Adipose tissue (tissue), 3 donors: ENCODE measurements around the gene MYO1C. TPM values are rescaled to one million over a fixed set of nuclear protein-coding genes. Genes with fewer than 3 reads are reported as not detected.
"Not testable (repeated sequence)": the region's sequence is repeated elsewhere in the genome, so short reads cannot be mapped to it uniquely, and the experiment has no call there.

Experiments
- H3K27ac ChIP-seq: one replicate; pipeline ENCODE4 v1.5.1; 2013; ENCODE audit warnings: low read depth, low read length
- WGBS, 3 donors: extraction: QIAGEN DNeasy Blood & Tissue Kit; methylation state at CpG; one replicate each; pipeline ENCODE4 v1.1.7; 2013; 5-methylcytosine and 5-hydroxymethylcytosine counted together
- polyA plus RNA-seq, 3 donors: library from polyadenylated mRNA; stranded (reverse); fragments of 200-250 nt; gene quantifications; one replicate each; pipeline ENCODE4 v1.2.3, GENCODE V29; 2013
- donor health status: healthy with polysubstance abuse.
- donor health status: Bipolar disorder and iron deficiency.
- donor health status: healthy.

Gene MYO1C, protein sequence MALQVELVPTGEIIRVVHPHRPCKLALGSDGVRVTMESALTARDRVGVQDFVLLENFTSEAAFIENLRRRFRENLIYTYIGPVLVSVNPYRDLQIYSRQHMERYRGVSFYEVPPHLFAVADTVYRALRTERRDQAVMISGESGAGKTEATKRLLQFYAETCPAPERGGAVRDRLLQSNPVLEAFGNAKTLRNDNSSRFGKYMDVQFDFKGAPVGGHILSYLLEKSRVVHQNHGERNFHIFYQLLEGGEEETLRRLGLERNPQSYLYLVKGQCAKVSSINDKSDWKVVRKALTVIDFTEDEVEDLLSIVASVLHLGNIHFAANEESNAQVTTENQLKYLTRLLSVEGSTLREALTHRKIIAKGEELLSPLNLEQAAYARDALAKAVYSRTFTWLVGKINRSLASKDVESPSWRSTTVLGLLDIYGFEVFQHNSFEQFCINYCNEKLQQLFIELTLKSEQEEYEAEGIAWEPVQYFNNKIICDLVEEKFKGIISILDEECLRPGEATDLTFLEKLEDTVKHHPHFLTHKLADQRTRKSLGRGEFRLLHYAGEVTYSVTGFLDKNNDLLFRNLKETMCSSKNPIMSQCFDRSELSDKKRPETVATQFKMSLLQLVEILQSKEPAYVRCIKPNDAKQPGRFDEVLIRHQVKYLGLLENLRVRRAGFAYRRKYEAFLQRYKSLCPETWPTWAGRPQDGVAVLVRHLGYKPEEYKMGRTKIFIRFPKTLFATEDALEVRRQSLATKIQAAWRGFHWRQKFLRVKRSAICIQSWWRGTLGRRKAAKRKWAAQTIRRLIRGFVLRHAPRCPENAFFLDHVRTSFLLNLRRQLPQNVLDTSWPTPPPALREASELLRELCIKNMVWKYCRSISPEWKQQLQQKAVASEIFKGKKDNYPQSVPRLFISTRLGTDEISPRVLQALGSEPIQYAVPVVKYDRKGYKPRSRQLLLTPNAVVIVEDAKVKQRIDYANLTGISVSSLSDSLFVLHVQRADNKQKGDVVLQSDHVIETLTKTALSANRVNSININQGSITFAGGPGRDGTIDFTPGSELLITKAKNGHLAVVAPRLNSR
- 100 to 1,000 TPM in 2 of 3 donors, 10 to 100 TPM in 1; 76.1 to 339 (median 135) TPM for polyA plus RNA-seq

DNA sequence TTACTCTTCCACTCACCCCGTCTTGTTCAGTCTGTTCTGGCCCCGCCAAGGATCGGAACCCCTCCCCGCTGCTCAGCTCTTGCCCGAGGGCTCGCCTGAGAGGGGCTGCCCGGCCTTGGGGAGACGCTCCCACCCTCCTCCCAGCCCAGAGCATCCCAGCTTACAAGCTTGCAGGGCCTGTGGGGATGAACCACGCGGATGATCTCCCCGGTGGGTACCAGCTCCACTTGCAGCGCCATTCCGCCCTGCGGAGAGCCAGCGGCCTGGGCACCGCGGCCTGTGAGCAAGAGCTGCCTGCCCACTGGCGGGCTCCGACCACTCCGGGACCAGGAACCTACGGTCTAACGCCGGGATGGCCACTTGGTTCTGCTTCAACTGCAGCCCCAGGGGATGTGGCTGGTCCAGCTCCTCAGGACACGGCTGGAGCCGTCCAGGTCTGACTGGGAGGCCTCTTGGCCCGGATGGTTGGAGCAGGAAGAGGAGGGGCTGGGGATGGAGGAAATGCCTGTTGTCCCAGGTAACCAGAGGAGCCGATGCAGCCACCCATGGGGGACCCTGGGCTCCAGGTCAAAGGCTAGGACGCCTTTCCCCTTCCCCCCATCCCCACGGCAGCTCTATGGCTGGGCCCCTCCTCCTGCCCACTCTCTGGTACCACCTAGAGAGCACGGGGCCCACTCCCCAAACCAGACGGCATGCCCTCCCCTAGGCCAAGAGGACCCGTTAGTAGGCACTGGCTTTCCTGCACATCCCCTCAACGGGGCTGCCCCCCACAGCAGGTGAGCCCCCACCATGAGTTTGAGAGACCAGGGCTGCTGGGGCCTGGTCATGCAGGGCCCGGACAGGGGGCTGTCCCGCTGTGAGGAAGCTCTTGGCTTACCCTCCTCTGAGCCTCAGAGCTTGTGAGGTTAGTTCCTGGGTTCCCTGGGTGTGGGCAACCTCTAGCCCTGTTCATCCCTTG lies at the start of gene MYO1C:
MYO1C (minus strand) TSS at position 438 of the 958 bp plus-strand sequence; CDS start at position 239, 199 bp downstream.
- WGBS, 3 donors: 41 to 60% (median 44%) methylated on average over 33 to 35 of the region's 35 CpGs
- peak within 1 kb of the TSS; percentile 34 for H3K27ac ChIP-seq

DNA sequence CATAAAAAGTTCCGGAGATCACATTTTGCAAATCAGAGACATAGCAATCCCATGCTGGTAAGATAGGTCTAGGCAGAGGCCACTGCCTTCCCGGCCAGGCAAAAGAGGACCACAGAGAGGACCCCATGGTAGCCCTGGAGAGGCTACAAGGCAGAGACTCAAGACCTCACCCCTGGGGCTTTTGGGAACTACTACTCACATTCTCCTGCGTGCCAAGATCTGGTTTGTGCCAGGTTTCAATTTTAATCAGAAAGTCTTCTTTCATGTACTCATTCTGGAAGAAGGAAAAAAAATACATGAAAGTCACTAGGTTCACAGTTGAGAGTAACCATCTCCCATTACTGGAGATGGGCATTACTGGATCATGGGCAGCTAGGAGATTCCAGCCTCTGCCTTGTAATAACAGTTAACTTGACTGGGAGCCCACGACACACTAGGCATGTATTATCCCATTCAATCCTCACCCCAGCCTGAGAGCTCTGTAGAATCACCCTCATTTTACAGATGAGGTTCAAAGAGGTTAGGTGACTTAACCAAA lies 49.0 kb upstream of the MYO1C start:
- WGBS, 3 donors: 85 to 91% (median 91%) methylated on average over 4 of the region's 4 CpGs
- no peak overlapping the region for H3K27ac ChIP-seq

DNA sequence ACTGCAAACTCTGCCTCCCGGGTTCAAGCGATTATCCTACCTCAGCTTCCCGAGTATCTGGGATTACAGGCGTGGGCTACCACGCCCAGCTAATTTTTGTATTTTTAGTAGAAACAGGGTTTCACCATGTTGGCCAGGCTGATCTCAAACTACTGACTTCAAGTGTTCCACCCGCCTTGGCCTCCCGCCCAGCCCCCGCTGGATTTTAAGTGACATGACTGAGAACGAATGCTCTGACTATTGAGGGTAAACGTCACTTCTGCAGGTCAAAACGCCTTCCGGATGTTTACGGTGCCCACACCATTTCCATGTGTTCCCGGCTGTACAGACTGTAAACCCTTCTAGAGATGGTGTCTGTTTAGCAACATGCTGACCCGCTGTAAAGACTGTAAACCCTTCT lies 47.3 kb upstream of the MYO1C start:
- no peak overlapping the region for H3K27ac ChIP-seq
- WGBS, 3 donors: 92 to 93% (median 93%) methylated on average over 15 of the region's 15 CpGs

DNA sequence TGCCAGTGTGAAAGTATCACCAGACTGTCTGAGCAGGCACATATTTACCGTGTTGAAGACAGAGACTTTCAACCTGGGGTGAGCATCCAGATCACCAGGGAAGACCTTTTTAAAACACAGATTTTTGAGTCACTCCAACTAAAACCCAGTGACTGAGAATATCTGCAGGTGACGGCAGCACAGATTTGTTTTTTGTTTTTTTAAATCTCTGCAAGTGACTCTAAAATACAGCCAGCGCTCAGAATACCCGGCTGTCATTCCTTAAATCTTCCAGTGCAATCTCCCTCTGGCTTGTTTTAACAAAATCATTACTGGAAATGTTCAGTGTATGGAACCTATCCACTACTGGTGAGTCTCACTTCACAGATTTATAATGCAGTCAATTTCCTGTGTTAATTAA lies 43.3 kb upstream of the MYO1C start:
- H3K27ac ChIP-seq: no peak overlapping the region
- 83 to 93% (median 89%) methylated on average over 4 of the region's 4 CpGs for WGBS, 3 donors

DNA sequence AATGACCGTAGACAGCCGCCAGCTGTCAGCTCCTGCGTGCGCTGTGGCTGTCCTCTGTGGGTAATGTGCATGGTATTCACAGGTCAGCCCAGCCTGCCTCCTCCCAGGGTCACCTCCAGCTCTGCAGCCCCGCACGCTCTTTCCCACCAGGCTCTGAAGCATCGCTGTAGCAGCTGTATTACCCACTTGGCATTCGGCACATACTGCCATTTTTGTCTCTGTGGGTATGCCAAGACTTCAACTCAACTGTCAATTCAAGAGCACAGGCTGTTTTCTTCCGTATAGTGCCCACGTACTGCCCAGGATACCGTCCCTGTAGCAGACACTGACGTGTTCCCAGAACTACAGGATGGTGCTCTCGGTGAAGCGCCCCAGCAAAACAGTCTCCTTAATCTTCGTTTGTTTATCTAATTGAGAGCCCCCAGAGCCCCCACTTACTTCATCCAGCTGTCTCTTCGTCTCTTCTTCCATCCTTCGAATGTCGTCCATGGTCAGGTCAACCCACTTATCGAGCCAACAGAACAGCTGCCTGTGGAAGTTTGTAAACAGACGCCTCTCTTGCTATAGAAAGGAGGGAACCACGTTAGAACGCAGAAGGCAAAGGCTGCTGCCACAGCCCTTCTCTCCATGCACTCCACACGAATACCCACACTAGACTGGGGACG lies 41.3 kb upstream of the MYO1C start:
- no peak overlapping the region for H3K27ac ChIP-seq
- WGBS, 3 donors: 92 to 93% (median 92%) methylated on average over 24 of the region's 24 CpGs

DNA sequence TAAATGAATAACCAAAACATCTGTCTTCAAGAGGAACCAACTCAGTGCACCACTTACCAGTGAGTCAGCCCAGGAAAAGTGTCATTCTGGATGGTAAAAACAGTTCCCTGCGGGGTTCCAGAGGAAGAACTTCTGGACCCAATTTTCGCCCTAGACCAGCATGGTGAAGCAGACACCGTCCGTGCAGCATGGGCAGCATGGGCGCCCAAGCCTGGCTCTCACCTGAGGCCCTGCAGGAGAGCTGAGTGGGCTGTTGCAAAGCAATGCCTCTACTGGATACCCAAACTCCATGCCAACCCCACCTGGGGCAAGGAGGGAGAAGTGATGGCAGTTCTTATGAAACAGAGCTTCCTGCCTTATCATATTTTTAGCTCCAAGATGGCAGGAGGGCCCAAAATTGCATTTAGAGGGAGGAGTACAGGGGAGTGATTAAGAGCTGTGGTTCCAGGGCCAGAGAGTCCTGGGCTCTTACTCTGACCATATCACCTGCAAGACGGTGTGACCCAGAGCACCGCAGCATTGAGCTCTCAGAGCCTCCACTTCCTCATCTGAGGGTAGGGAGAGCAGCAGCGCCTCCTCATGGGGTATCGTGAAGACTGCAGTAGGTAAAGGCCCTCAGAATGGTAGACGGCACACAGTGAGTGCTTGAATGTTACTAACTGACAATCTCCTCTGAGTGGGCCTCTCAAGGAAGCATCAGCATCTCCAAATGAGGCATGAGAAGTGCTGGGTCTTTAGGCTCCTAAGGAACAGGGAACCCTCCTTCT lies 40.5 kb upstream of the MYO1C start:
- H3K27ac ChIP-seq: no peak overlapping the region
- 79 to 84% (median 80%) methylated on average over 10 of the region's 10 CpGs for WGBS, 3 donors

DNA sequence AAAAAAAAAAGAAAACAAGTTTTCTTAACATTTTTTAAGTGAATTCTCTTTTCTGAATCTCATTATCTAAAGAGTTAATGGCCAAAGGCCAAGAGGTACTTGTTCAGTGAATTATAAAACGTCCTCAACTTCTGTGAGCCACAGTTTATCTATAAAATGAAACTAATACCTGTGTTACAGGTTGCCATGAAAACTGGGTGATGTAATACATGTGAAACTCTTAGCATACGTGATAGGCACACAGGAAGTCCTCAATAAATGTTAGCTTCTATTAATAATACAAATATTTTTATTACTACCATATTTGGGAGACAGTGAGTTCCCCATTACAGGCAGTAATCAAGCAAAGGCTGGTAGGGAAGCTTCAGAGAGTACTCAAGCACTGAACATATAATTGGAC lies 37.4 kb upstream of the MYO1C start:
- no peak overlapping the region for H3K27ac ChIP-seq
- 35 to 52% (median 42%) methylated on average over 2 of the region's 2 CpGs for whole genome bisulfite sequencing, 3 donors

DNA sequence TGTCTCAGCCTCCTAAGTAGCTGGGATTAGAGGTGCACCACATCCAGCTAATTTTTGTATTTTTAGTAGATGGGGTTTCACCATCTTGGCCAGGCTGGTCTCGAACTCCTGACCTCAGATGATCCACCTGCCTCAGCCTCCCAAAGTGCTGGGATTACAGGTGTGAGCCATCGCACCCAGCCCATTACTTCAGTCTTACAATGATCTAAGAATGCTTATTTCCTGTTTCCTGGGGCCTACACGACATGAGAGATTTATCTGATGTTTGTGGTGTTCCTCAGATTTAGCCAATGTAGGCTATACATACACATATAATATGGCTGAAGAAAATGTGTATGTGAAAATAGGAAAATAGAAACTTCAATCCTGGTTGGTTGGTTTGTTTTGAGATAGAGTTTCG lies 34.4 kb upstream of the MYO1C start:
- 72 to 86% (median 75%) methylated on average over 4 of the region's 4 CpGs for whole genome bisulfite sequencing, 3 donors
- H3K27ac ChIP-seq: not testable (repeated sequence)

DNA sequence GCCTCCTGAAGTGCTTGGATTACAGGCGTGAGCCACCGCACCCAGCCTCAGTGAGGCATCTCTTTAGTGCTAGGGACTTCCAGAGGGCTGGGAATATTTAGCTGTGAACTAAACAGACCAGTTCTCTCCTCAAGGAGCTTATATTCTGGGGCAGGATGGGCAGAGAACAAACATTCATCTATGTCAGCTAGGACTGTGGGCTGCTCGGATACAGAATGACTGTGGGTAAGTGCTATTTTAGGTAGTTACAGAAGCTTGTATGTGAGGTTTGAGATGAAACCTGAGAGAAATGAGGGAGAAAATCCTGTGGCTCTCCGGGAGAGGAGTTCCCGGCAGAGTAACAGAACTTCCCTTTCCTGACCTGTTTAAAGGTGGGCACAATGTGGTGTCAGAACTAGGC lies 30.1 kb upstream of the MYO1C start:
- H3K27ac ChIP-seq: no peak overlapping the region
- 92% methylated on average over 5 of the region's 5 CpGs for WGBS, 3 donors

DNA sequence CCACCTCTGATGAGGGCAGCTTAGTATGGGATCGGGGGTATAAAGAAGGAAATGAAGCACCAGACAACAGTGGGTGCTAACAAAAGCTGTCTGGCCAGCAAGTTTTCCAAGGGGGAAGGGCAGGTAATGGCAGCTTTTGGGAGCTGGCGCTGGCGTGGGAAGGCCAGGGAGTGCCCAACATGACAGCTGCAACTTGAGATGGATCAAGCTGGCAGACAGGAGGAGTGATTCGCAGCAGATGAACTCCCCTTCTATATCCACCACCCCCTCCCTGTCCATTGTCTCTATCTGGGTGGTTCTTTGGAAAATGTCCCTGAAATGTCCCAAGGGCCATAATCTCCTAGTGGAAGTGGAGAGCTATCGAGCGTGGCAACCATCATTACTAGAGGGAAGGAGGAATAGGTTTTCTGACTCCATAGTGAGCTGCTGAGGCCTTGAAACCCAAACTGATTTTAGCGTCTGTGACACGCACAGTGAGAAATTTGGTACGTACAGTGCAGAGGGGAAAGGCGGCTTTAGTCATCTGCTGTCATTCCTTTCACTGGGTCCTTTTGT lies 28.7 kb upstream of the MYO1C start:
- H3K27ac ChIP-seq: no peak overlapping the region
- 77 to 82% (median 81%) methylated on average over 10 of the region's 10 CpGs for WGBS, 3 donors

DNA sequence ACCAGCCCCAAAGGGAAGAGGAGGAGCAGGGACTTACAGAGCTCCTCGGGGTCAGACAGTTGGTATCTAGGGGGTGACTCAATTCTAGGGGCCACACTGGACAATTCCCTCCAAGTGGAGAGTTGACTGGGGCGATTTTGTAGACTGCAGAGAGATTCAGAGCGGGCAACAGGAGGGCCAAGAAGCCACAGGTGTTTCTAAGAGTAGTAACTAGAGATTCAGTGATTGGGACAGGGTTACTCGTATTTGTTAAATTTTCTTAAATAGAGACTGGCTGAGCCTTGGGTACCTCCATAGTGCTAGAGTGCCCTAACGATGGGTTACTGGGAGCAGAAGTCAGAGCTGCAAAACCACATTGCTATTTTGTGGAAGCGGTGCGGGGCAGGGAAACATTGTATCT lies 27.2 kb upstream of the MYO1C start:
- no peak overlapping the region for H3K27ac ChIP-seq
- 89 to 90% (median 90%) methylated on average over 7 of the region's 7 CpGs for WGBS, 3 donors

DNA sequence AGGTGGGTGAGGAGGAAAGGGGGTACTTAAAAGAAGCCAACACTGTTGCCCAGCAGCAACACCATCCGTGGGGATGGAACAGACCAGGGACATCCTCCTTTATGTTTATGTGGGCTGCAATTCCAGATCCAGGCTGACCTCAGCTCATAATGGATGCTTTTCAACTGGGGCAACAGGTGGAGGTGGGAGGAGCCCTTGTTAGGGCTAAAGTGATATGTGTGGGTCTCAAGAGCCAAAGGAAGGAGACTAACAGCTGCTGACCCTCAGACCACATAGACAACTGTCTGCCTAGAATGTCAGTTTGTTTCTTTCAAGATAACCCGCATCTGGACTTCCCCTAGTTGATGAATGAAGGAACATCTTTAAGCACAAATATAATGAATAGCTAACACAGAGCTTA lies 25.9 kb upstream of the MYO1C start:
- no peak overlapping the region for H3K27ac ChIP-seq
- 61 to 84% (median 83%) methylated on average over 2 of the region's 2 CpGs for WGBS, 3 donors

DNA sequence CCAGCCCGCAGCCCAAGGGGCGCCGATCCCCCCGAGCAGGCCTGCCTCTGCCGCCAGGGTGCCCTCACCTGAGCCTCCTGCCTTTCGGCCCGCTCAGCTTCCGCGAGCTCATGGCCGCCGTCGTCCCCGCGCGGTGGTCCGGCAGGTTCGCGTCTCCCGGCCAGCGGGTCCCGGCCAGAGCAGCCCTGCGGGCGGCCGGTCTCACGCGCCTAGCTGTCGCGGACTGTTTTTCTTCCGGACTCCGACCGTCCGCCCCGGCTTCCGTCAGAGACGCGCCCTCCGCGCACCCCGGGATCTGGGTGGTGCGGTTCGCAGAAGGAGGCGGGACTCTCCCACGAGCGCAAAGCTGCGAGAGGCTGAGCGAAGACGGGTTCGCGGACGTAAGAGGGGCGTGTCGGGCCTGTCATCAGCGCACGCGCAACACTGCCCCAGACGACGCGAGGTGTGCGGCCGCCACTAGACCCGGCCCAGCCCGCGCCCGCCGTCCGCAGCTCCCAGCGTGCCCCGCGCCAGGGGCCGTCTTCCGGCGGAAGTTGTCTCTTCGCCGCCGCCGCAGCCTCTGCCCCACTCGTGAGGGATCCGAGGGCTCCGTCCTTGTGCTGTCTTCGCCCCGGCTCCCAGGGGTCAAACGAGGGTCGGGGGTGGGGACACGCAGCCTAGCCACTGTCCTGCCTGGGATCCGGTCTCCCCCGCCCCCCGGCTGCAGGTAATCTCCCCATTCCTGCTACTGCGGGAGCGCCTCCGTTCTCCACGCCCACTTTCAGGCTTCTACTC lies 24.1 kb upstream of the MYO1C start, which contains the start of gene INPP5K:
INPP5K (minus strand) TSS at position 225 of the 774 bp plus-strand sequence; CDS start at position 112, 113 bp downstream.
- H3K27ac ChIP-seq: peak within 1 kb of the TSS; percentile 56
- WGBS, 3 donors: 0 to 1% (median 0%) methylated on average over 76 to 91 of the region's 91 CpGs

DNA sequence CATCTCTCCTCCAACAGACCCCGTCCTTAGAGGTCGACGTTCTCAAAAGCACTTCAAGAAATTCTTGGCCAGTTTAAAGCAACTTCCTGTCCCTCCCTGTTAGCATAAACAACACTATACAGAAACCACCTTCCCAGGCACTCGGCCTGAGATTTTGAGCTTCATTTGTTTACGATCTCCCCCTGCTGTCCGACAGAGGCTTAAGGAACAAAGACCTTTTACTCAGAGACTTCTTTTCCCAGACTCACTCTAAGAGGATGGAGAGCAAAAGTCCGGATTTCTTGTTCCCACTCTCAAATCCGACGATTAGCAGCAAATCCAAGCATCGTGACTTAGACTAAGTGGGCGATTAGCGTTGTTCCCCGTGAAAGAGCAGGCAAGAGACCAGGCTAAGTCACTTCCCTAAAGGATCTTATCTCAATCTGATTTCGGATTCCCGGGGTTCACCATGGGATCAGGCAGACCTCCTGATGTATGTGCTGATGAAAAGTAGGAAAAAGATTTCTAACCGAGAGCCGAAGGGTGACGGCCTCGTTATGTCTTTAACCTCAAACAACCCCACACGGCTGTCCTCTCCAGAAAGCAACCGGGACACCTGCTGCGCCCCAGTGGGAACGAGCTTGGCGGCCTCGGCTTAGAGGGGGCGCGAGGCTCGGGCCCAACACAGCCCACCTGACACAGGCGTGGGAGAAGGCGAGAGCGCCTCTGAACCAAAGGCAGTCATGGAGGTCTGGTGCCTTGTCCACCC lies 23.3 kb upstream of the MYO1C start:
- H3K27ac ChIP-seq: peak overlapping the region; percentile 56
- whole genome bisulfite sequencing, 3 donors: 0 to 1% (median 0%) methylated on average over 31 of the region's 31 CpGs

DNA sequence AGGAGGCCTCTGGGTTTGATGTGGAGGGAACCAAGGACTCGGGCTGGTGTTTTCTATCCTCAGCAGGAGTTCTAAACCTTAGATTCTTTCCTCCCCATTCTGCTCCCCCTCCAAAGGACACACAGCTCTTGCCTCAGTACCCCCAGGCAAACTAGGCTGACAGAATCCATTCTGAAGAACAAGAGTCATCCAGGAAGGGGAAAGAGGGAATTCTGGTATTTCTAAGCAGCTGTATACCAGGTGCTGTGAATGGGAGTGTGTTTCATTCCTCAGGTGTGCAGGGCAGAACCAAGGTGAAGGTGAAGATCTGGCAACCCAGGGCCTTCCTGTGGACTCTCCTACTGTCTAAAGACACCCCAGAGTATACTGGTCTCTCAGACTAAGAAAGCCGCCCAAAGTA lies 19.9 kb upstream of the MYO1C start:
- WGBS, 3 donors: 78 to 88% (median 86%) methylated on average over 2 of the region's 2 CpGs
- peak overlapping the region; percentile 39 for H3K27ac ChIP-seq
